ENCODE results near the gene BNIP1. TPM values are rescaled to one million over a fixed set of nuclear protein-coding genes. Genes with fewer than 3 reads are reported as not detected.
A peak's percentile ranks its signal among the peaks of the same experiment; 100 is the strongest.

Gene BNIP1
- total RNA-seq, 1 experiment from 2014 or later: 12.3 TPM

DNA sequence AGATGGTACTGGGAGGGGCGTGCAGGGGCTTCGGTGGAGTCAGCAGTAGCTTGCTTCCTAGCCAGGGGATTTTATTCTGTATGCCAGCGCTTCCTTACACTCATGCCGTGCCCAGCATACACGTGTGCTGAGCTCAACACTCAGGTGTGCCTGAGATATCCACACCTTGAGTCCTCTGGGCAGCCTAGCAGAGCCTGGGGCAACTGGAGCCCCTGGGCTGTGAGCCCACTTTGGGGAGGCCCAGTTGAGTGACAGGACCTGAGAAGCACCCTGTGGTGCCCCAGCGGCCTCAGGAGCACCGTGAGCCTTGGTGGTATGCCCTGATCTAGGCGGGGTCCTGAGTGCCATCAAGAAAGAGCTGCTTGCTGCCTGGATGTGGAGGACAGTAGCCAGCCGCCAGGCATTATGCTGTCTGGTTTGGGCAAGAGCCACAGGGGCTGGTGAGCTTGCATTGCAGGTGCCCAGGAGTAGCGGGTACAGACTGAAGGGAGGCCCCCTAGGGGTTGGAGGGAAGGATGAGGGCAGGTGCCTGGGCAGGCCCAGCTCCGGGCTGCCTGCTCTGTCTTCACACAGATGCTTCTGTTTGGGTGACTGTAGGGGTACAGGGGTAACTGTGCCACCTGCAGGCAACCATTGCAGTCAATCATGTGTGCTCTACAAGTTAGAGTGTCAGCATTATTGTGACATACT is 42.9 kb downstream of the BNIP1 start:
- H3K4me3 ChIP-seq (ENCODE audit: low read depth in 2 of 2, low read length in 2 of 2): no peak overlapping the region
- H3K4me1 ChIP-seq (ENCODE audit: control insufficient read depth, insufficient read depth, low read length): no peaks in the 10 kb centered on the region
- in situ Hi-C loops (cut with HindIII; ENCODE audit: low pct_unique_long_range_greater_than_20kb, low sequenced_read_pairs): no loop called here
- intact Hi-C loops (cut with micrococcal nuclease; ENCODE audit: unreplicated experiment): no loop called here
- ChIA-PET POLR2A (interaction anchor here (0.5 kb wide), 1 partner anchor 535 kb away, joined by 3 read pairs; no protein-coding TSS in a partner anchor), CTCF (no interaction called here)
- H3K27ac ChIP-seq (ENCODE audit: low read length): no peak overlapping the region
- TF ChIP-seq TCF7L2 (IDR thresholded peaks at IDR 0.05; ENCODE audit: low read depth, low read length) (no peak), CTCF (IDR thresholded peaks at IDR 0.05) (no peak; the same call in 1 of the 2 replicates), SIN3A (IDR thresholded peaks at IDR 0.05; ENCODE audit: borderline replicate concordance, insufficient read depth, low read depth, low read length) (no peak), POLR2AphosphoS5 (IDR thresholded peaks at IDR 0.05; ENCODE audit: low read depth, low read length) (no peak)
- TF ChIP-seq, protein P1, sequence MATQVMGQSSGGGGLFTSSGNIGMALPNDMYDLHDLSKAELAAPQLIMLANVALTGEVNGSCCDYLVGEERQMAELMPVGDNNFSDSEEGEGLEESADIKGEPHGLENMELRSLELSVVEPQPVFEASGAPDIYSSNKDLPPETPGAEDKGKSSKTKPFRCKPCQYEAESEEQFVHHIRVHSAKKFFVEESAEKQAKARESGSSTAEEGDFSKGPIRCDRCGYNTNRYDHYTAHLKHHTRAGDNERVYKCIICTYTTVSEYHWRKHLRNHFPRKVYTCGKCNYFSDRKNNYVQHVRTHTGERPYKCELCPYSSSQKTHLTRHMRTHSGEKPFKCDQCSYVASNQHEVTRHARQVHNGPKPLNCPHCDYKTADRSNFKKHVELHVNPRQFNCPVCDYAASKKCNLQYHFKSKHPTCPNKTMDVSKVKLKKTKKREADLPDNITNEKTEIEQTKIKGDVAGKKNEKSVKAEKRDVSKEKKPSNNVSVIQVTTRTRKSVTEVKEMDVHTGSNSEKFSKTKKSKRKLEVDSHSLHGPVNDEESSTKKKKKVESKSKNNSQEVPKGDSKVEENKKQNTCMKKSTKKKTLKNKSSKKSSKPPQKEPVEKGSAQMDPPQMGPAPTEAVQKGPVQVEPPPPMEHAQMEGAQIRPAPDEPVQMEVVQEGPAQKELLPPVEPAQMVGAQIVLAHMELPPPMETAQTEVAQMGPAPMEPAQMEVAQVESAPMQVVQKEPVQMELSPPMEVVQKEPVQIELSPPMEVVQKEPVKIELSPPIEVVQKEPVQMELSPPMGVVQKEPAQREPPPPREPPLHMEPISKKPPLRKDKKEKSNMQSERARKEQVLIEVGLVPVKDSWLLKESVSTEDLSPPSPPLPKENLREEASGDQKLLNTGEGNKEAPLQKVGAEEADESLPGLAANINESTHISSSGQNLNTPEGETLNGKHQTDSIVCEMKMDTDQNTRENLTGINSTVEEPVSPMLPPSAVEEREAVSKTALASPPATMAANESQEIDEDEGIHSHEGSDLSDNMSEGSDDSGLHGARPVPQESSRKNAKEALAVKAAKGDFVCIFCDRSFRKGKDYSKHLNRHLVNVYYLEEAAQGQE (IDR thresholded peaks at IDR 0.05; ENCODE audit: insufficient read depth in 1 of 2, low read depth in 2 of 2, low read length in 1 of 2): no peak
- no peaks in the 10 kb centered on the region for H3K27me3 ChIP-seq (ENCODE audit: control insufficient read depth, insufficient read depth, low read length)
- BruUV-seq (replicated peaks): no TSS peak
- no peaks in the 10 kb centered on the region for H3K36me3 ChIP-seq (ENCODE audit: control insufficient read depth, insufficient read depth, low read length)
- DNase-seq (ENCODE audit: low read depth, low spot score) (no peak), ATAC-seq (peak; percentile 77)
- H3K9me3 ChIP-seq (ENCODE audit: control insufficient read depth, insufficient read depth, low read depth, low read length): no peaks in the 10 kb centered on the region

GRCh38 chr5:173188280-173188679 is 43.9 kb downstream of the BNIP1 start:
- no peak for DNase-seq (ENCODE audit: low read depth, low spot score)
- no peak for ATAC-seq
- in situ Hi-C loops (cut with HindIII; ENCODE audit: low pct_unique_long_range_greater_than_20kb, low sequenced_read_pairs): no loop called here
- ChIA-PET CTCF (interaction anchor here (0.7 kb wide), 1 partner anchor 773 kb away, joined by 6 read pairs; no protein-coding TSS in a partner anchor), POLR2A (no interaction called here)
- intact Hi-C loops (cut with micrococcal nuclease; ENCODE audit: unreplicated experiment): no loop called here
- Histone ChIP-seq H3K4me3 (ENCODE audit: low read depth in 2 of 2, low read length in 2 of 2) (no peak overlapping the region), H3K9me3 (ENCODE audit: control insufficient read depth, insufficient read depth, low read depth, low read length) (no peaks in the 10 kb centered on the region), H3K27ac (ENCODE audit: low read length) (no peak overlapping the region), H3K27me3 (ENCODE audit: control insufficient read depth, insufficient read depth, low read length) (no peaks in the 10 kb centered on the region), H3K36me3 (ENCODE audit: control insufficient read depth, insufficient read depth, low read length) (no peaks in the 10 kb centered on the region), H3K4me1 (ENCODE audit: control insufficient read depth, insufficient read depth, low read length) (no peaks in the 10 kb centered on the region)
- TF ChIP-seq CTCF (IDR thresholded peaks at IDR 0.05) (no peak), POLR2AphosphoS5 (IDR thresholded peaks at IDR 0.05; ENCODE audit: low read depth, low read length) (no peak), SIN3A (IDR thresholded peaks at IDR 0.05; ENCODE audit: borderline replicate concordance, insufficient read depth, low read depth, low read length) (no peak), TCF7L2 (IDR thresholded peaks at IDR 0.05; ENCODE audit: low read depth, low read length) (no peak)
- TF ChIP-seq, protein P1 (IDR thresholded peaks at IDR 0.05; ENCODE audit: insufficient read depth in 1 of 2, low read depth in 2 of 2, low read length in 1 of 2): no peak
- no TSS peak for BruUV-seq (replicated peaks)

Measured in Panc1 (cell line).